GM21619 (cell line): ENCODE measurements around the gene KCNF1.

Source experiments
- ATAC-seq: cut with Tn5 transposase; IDR thresholded peaks from one replicate; pipeline ENCODE4 v1.9.1; 2021; ENCODE audit not compliant: unreplicated experiment

Gene KCNF1

DNA sequence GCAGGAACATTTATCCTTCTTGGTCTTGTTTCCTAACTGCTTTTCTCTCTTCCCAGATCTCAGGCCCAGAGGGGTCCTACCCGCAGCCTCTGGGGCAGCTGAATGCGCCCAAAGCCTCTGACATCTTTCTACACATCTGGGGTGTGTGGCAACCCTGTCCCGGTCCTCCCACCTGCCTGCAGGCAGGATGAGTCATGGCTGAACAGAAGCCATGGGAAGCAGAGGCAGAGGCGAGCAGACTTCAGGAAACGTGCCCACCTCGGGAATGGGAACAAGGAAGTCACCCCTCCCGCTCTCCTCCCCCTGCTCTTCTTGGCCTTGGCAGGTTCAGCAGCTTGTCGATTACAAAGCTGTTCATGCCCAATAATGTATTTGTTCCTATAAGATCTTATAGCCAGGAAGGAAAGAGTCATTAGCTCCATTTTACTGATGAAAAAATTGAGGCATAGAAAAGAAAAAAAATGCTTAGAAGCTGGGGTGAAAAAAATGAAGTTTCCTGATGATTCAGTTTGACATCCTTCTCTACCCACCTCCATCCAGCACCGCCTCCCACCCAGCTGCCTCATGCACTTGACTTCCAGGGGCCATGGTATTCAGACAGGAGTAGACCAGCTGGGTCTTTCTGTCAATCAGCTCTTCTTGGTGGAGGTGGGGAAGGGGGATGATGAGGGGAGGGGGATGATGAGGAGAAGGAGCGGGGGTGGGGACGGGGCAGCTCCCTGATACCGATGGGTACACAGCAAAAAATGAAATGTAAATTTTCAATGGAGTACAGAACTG lies 10.4 kb upstream of the KCNF1 start:
- ATAC-seq: no peak

DNA sequence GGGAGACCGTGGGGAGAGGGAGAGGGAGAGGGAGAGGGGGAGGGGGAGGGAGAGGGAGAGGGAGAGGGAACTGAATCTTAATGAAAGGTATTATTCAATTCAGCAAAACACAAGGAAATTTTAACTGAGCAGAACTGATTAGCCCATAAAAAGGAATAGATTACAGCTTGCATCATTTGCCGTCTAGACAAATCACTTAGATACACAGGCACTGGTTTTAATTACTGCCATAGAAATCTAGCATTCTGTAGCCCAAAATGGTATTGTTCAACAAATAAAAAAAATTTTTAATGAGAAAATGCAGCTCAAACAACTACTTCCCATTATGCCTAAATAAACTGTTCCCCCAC lies 7.9 kb upstream of the KCNF1 start:
- ATAC-seq: no peak

DNA sequence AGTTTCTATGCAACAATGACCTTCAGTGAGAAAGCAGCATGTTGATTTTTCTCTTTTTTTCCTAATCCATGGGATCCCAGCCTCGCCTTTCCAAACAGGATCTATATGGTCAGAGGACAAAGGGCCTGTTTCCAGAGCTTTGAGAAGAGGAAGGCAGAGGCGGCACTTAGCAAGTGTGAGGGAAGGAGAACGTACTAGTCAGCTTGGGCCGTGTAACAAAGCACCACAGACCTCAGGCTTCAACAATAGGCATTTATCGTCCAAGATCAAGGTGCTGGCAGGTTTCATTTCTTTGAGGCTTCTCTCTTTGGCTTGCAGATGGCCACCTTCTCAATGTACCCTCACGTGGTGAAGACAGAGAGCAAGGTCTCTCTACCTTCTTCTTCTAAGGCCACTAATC lies 7.3 kb upstream of the KCNF1 start:
- ATAC-seq: no peak

DNA sequence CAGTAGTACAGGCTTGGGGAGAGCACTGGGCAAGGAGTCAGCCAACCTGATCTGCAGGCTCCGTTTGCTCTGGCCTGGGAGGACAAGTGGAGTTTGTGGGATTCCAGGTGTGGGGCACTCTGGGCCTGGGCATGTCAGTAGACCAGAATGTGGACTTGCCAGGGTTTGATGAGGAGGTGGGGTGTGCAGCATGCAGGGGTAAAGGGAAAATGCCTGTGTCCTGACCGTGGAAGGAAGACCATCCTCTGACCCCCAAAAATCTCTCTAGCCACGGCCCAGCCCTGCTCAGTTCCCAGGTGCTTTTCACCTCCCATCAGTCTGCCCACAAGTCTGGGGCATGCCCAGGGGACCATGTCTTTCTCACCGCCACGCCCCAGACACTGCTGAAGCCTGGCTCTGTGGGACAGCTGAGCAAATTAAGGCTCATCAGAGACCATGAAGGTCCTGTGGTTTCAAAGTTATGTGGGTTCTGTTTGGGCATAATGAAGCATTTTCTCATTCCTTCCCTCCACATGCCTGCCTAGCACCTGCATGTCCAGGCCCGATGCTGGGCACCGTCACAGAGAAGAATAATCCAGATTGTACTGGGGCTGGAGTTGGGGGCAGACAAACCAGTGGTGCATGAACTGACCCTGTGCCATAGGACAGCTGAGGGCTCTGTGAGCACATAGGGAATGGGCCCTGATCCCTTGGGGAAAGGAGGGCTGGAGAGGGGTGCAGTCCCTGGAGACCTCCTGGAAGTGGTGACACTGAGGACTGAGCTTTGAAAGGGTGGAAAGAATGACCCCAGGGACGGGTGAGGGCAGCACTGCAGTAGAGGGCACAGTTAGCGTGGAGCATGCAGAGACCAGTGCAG lies 6.5 kb upstream of the KCNF1 start:
- no peak for ATAC-seq

DNA sequence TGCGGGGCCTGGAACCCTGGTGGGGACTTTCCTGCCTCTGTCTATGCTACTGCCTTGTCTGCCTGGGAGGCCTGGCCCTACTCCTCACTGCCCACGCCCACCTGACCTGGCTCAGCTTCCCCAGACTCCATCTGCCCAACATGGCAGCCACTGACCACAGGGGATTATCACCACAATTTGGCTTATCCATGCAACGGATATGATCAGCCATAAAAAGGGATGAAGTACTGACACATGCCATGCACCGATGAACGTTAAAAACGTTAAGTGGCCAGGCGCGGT lies 5.9 kb upstream of the KCNF1 start:
- no peak for ATAC-seq

DNA sequence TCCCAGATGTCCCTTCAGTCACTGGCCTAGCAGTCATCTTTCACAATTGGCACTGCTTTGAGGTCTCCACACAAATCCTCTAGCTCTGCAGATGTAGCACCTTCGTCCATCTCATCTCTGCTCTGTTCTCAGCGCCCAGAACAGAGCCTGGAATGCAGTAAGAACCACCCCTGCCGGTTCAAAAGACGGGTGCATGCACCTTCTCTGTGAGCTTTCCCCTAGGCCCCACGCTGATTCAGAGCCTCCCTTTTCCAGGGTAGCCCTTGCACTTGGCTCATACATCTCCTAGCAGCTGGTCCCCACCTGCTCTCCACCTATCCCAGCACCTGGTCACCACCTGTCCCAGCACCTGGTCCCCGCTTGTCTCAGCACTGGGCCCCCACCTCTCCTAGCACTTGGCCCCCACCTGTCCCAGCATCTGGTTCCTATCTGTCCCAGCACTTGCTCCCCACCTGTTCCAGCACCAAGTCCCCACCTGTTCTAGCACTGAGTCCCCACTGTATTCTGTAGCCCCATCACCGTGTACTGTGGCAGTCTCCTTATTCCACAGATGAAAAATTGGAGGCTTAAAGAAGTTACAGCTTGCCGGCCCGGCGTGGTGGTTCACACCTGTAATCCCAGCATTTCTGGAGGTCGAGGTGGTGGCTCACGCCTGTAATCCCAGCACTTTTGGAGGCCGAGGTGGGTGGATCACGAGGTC lies 4.7 kb upstream of the KCNF1 start:
- ATAC-seq: no peak

DNA sequence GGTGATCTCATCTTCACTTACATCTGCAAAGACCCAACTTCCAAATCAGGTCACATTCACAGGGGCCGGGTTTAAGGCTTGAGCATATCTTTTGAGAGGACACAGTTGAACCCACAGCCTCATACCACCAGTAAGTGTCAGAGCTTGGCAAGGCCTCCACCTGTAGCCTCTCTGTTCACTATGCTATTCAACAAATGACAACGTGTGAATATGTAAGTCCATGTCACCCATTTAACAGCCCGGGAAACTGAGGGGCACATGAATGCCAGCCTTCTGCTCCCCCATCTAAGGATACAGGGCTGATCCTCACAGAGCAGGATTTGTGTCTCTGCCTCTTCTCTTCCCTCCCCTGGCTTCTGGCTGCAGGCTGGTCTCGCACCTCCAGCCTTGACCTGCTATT lies 3.5 kb upstream of the KCNF1 start:
- no peak for ATAC-seq

DNA sequence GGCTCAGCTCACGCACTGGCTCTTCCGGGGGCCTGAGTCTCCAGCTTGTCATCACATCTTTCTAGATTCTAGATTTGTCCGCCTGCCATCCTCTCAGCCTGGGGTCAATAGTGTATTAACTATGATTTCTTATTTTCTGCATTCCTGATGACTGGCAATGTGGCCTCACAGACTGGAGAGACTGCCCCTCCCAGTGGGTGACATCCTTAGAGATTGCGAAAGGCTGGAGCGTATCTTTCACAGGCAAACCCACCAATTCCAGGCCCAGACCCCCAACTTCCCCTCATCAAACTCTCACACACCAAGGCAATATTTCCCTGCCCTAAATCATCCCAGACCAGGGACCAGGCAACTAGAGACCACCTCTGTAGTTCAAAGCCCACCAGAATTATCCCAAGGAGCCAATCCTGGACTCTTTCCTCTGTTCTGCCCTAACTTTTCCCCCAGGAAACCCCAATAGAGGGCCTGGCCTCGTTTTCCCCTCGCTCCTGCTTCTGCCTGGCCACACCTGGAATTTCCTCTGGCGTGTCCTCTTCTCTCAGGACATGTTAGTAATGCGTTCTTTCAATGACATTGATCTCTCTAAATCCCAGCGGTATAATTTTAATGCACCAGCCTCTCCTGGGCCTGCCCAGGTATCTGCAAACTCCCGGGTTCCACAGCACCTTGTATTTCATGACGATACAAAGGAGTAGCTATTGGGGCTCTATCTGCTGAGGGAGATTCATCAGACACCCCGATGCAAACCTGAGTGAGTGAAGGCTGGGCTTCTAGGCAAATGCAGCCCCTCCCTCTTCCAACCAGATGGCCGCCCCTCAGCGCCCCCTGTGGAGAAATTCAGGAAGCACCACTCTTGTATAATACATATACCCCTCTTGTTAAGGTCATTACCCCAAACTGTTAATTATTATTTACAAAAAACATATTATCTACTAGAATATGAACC lies 2.4 kb upstream of the KCNF1 start:
- no peak for ATAC-seq

DNA sequence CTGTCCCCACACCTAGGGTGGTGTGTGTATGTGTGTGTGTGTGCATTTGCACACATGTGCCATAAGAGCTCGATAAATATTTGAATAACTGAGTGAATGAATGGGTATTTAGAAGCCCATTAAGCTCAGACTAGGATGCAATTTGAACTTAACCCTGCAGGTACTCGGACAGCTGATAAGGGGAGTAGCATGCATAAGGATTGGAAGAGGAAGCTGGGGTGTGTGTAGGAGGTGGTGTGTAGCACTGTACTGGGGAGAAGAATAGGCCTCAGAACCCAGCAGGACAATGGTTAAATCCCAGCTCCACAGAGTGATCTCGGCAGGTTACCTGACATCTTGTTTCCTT lies 1.8 kb upstream of the KCNF1 start:
- no peak for ATAC-seq

DNA sequence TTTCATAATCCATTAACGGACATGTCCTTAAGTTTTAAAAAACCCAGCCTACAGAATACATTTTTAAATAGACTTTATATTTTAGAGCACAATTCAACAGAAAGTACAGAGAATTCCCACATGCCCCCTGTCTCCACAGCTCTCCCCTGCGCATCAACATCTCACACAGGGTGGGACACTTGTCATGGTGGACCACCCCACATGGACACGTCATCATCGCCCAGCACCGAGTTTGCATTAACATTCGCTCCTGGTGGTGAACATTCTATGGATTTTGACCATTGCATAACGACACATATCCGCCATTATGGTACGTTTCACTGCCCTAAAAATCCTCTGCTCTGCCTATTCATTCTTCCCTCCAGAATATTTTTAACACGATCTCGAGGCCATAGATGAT lies 1.1 kb upstream of the KCNF1 start:
- ATAC-seq: no peak

DNA sequence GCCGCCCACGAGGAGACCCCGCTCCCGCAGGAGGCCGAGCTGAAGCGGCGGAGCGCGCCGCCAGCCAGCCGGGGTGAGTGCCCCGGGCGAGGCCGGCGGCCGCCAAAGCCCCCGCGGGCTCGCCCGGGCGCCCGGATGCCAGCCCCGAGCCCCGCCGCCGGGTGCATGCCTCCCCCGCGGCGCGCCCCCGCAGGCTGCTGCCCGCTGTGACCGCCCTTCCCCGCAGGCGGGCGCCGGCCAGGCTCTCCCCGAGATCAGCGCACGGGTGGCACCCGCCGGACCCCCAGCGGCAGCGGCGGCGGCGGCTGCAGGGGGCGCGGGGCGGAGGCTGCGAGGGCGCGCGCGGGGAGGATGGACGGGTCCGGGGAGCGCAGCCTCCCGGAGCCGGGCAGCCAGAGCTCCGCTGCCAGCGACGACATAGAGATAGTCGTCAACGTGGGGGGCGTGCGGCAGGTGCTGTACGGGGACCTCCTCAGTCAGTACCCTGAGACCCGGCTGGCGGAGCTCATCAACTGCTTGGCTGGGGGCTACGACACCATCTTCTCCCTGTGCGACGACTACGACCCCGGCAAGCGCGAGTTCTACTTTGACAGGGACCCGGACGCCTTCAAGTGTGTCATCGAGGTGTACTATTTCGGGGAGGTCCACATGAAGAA lies 470 bp downstream of the KCNF1 start:
- no peak for ATAC-seq

DNA sequence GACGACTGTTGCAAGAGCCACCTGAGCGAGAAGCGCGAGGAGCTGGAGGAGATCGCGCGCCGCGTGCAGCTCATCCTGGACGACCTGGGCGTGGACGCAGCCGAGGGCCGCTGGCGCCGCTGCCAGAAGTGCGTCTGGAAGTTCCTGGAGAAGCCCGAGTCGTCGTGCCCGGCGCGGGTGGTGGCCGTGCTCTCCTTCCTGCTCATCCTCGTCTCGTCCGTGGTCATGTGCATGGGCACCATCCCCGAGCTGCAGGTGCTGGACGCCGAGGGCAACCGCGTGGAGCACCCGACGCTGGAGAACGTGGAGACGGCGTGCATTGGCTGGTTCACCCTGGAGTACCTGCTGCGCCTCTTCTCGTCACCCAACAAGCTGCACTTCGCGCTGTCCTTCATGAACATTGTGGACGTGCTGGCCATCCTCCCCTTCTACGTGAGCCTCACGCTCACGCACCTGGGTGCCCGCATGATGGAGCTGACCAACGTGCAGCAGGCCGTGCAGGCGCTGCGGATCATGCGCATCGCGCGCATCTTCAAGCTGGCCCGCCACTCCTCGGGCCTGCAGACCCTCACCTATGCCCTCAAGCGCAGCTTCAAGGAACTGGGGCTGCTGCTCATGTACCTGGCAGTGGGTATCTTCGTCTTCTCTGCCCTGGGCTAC lies 1.2 kb downstream of the KCNF1 start:
- ATAC-seq: no peak

DNA sequence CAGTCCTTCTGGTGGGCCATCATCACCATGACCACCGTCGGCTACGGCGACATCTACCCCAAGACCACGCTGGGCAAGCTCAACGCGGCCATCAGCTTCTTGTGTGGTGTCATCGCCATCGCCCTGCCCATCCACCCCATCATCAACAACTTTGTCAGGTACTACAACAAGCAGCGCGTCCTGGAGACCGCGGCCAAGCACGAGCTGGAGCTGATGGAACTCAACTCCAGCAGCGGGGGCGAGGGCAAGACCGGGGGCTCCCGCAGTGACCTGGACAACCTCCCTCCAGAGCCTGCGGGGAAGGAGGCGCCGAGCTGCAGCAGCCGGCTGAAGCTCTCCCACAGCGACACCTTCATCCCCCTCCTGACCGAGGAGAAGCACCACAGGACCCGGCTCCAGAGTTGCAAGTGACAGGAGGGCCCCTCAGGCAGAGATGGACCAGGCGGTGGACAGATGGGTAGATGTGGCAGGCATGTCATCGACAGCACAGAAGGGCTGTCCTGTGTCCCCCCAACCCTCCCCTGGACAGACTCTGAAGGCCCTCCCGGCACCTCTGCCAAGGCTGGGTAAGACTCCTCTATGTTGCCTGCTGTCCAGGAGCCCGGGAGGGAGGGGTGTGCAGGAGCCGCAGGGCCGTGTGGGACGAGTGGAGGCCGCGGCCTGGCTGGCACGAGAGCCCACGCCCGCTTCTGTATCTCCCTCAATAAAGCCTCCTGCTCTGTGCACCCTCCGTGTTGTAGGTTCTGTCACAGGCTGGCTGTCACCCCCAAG lies 2.0 kb downstream of the KCNF1 start:
- no peak for ATAC-seq

DNA sequence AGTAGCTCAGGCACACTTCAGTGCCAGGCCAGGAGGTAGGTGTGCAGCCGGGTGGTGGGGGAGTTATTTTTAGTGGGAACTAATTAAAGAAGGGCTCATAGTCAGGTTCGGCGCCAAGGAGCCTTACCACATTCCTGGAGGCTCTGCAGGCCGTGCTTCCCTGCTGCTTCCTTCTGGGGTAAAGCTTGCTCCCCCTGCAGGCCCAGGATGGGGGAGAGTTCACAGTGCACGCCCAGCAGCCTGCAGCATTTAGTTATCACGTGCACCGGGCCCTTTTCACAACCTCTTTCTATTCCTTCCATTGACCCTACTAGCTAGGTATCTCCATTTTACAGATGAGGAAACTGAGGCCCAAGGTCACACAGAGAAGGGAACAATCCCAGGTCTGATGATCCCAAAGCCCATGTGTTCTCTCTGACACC lies 2.5 kb downstream of the KCNF1 start:
- no peak for ATAC-seq

DNA sequence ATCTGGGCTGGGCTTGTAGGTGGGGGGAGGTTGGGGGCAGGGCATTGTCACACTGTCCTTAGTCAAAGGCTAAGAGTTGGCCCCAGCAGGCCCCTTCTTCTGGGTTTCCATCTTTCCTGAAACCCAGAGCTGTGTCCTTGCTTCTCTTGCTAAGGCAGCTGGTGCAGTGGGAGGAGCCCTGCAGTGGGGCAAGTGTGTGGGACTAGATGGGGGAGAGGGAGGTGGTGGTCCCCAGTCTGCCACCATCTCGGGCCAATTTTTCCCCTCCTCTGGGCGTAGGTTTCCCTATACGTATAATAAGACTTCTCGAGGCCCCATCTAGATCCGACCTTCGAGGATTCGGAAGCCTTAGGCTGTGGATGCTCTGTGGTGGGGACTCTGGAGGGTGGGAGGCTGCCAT lies 3.5 kb downstream of the KCNF1 start:
- no peak for ATAC-seq

DNA sequence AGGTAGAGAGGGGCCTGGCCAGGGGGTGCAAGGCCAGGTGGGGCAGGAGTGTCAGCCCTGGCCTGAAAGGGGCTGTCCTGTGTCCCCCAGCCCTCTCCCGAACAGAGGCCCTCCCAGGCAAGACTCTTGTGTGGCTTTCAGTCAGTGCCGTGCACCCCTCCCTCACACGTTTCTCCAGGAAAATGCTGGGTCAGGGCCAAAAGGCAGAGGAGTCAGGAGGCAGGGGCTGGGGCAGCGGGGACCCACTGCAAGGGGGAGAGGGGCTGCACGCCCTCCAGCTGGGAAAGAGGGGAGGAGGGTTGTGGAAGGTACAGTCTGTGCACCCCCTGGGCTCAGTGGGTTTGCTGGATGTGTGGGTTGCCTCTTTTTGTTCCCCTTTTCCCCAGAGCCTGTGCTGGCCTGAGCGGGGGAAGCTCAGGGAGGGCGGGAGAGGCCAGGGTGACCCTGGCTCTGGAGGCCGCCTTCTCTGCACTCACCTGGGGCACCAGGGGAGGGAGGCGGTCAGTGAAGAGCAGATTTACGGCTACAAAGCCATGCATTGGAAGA lies 4.1 kb downstream of the KCNF1 start:
- ATAC-seq: no peak

DNA sequence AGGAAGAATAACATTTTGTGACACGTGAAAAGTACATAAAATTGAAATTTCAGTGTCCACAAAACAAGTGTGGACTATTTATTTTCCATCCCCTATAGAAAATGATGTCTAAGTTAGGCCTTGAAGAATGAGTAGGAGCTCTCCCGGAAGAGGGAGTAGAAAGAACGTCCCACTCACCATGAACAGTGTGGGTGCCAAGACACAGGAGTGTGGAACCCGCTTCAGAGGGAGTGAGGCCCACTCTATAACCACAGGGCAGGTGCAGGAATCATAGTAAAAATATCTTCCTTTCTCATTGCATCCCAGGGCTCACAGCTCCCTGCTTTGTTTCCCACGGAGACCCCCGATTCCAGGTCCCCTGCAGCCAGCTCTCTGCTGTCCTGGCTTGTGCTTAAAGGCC lies 5.2 kb downstream of the KCNF1 start:
- ATAC-seq: no peak

DNA sequence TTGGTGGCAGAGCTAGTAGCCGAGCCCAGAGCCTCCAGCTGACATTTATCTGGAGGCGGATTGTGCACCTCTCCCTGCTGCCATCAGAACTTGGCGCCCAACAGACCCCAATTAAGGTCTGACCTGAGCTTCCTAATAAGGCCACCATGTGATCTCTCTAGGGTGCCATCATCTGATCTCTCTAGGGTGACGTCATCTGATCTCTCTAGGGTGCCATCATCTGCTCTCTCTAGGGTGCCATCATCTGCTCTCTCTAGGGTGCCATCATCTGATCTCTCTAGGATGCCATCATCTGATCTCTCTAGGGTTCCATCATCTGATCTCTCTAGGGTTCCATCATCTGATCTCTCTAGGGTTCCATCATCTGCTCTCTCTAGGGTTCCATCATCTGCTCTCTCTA lies 6.2 kb downstream of the KCNF1 start:
- no peak for ATAC-seq
